Testis (tissue), 5 donors: ENCODE results near the gene NPAS1. TPM values are rescaled to one million over a fixed set of nuclear protein-coding genes. Genes with fewer than 3 reads are reported as not detected.

ENCODE experiments used
- DNase-seq: peaks from one replicate; pipeline ENCODE4 v3.0.0-alpha.2; 2019
- H3K27ac ChIP-seq, 2 donors: fragments of 200-600 bp; sonication (generic); one replicate each; pipeline ENCODE4 v1.5.1; 2019
- H3K27me3 ChIP-seq: fragments of 200-600 bp; sonication (generic); one replicate; pipeline ENCODE4 v1.5.1; 2019
- H3K36me3 ChIP-seq: fragments of 200-600 bp; sonication (generic); one replicate; pipeline ENCODE4 v1.5.1; 2017; ENCODE audit warnings: low read depth; ENCODE audit errors: missing control alignments
- H3K4me1 ChIP-seq: fragments of 200-600 bp; sonication (generic); one replicate; pipeline ENCODE4 v1.5.1; 2019
- H3K4me3 ChIP-seq, 2 donors: fragments of 200-600 bp; sonication (generic); one replicate each; pipeline ENCODE4 v1.5.1; 2017 to 2019
- H3K9me3 ChIP-seq: fragments of 200-600 bp; sonication (generic); one replicate; pipeline ENCODE4 v1.5.1; 2017
- CTCF ChIP-seq, 3 experiments: fragments of 450-650 bp in 2 of 3; fragments of 200-600 bp in 1 of 3; sonication (generic) in 1 of 3; IDR thresholded peaks; one replicate each; pipeline ENCODE4 v1.5.1; 2016 to 2019; ENCODE audit warnings: antibody characterized with exemption in 3 of 3, mild to moderate bottlenecking in 2 of 3, moderate library complexity in 1 of 3
- POLR2A ChIP-seq: fragments of 450-650 bp; IDR thresholded peaks from one replicate; pipeline ENCODE4 v1.6.1; 2017; ENCODE audit warnings: antibody characterized with exemption, mild to moderate bottlenecking, moderate library complexity
- WGBS, 2 donors: methylation state at CpG; one replicate each; pipeline ENCODE4 v1.1.5; 2018; 5-methylcytosine and 5-hydroxymethylcytosine counted together
- intact Hi-C: fragments of 100-400 bp; cut with DNase I; formaldehyde crosslinking; loops from one replicate; pipeline ENCODE4 v1.15.1; 2023; ENCODE audit warnings: low total_unique reads
- long read RNA-seq, 2 donors: transcript quantifications; one replicate each; lab custom pipeline, GENCODE V29; 2026
- polyA plus RNA-seq: library from polyadenylated mRNA; stranded (reverse); fragments of 350-450 nt; fragmentation: Illumina TruSeq; extraction: RNeasy Lipid Tissue Mini Kit (QIAGEN cat#74804); gene quantifications from one replicate; pipeline ENCODE4 v1.2.3, GENCODE V29; 2014; ENCODE audit warnings: low read depth, low replicate concordance; ENCODE audit not compliant: insufficient read depth
- total RNA-seq, 2 donors: library from RNA; depleted of rRNA; stranded (reverse); fragments of >200 nt; gene quantifications; one replicate each; pipeline ENCODE4 v1.2.3, GENCODE V29; 2016

The NPAS1 gene
- total RNA-seq, result 1 to 10 TPM; 1.1 to 2.5 TPM
- 1.1 TPM for polyA plus RNA-seq
- long read RNA-seq, donor 1, partial matches to known transcripts, result 89 of 90 reads
- long read RNA-seq, donor 1, other reads (novel, unspliced or antisense), result 0 of 90 reads
- long read RNA-seq, donor 2, partial matches to known transcripts, result 60 of 65 reads
- long read RNA-seq, donor 2, other reads (novel, unspliced or antisense), result 5 of 65 reads

- TF ChIP-seq POLR2A, result no peak
- no peak for TF ChIP-seq CTCF (IDR thresholded peaks at IDR 0.05)
- Histone ChIP-seq H3K27ac (no peak within 1 kb of the TSS), H3K27me3 (no peaks in the 10 kb centered on the region), H3K4me3 (peak within 1 kb of the TSS in 1 of 2 donors; percentile 31), H3K36me3 (no peaks in the 10 kb centered on the region), H3K4me1 (peaks cover 16% of the 10 kb centered on the region), H3K9me3 (no peaks in the 10 kb centered on the region)
- 2 to 8% methylated on average over 6 to 45 of the region's 58 CpGs for WGBS, 2 donors
- intact Hi-C loops, result no loop called here
- no peak for DNase-seq
These were observed at the start of gene NPAS1 for GRCh38 chr19:47019431-47020041. NPAS1 (plus strand) TSS chr19:47019837; CDS start chr19:47021048, 1,211 bp downstream.

- intact Hi-C loops, result no loop called here
- DNase-seq, result no peak
- Histone ChIP-seq H3K27me3 (no peaks in the 10 kb centered on the region), H3K4me3 (no peak overlapping the region), H3K4me1 (peaks cover 24% of the 10 kb centered on the region), H3K27ac (no peak overlapping the region), H3K36me3 (no peaks in the 10 kb centered on the region), H3K9me3 (no peaks in the 10 kb centered on the region)
- WGBS, 2 donors, result 87 to 89% methylated on average over 9 of the region's 9 CpGs
- TF ChIP-seq POLR2A (no peak), CTCF (IDR thresholded peaks at IDR 0.05) (no peak)
These were observed 48.8 kb upstream of the NPAS1 start for GRCh38 chr19:46970815-46971214.

- intact Hi-C loops, result no loop called here
- Histone ChIP-seq H3K9me3 (no peaks in the 10 kb centered on the region), H3K27me3 (no peaks in the 10 kb centered on the region), H3K36me3 (no peaks in the 10 kb centered on the region), H3K4me3 (no peak overlapping the region), H3K27ac (peak overlapping the region in 1 of 2 donors; percentile 1), H3K4me1 (peaks cover 39% of the 10 kb centered on the region)
- TF ChIP-seq POLR2A (no peak), CTCF (IDR thresholded peaks at IDR 0.05) (no peak)
- peak; percentile 39 for DNase-seq
- 72 to 80% methylated on average over 7 of the region's 7 CpGs for WGBS, 2 donors
These were observed 47.3 kb upstream of the NPAS1 start for GRCh38 chr19:46972311-46972710.

- DNase-seq, result no peak
- H3K27me3 ChIP-seq, result no peaks in the 10 kb centered on the region
- H3K36me3 ChIP-seq, result no peaks in the 10 kb centered on the region
- no peak overlapping the region for H3K4me3 ChIP-seq
- TF ChIP-seq CTCF (IDR thresholded peaks at IDR 0.05) (no peak), POLR2A (no peak)
- no peaks in the 10 kb centered on the region for H3K9me3 ChIP-seq
- peaks cover 52% of the 10 kb centered on the region for H3K4me1 ChIP-seq
- no peak overlapping the region for H3K27ac ChIP-seq
- WGBS, 2 donors, result 94 to 95% methylated on average over 4 of the region's 4 CpGs
- intact Hi-C loops, result no loop called here
These were observed 45.5 kb upstream of the NPAS1 start for GRCh38 chr19:46974181-46974580.
